Measurements from ENCODE around the gene DOHH.

DOHH gene

GRCh38 chr19:3516675-3517207 lies 16.3 kb upstream of the DOHH start:
- H3K4ac ChIP-seq (ENCODE audit: low read depth, low read length) = peak overlapping the region; percentile 37

GRCh38 chr19:3515891-3516422 lies 15.5 kb upstream of the DOHH start:
- H3K18ac ChIP-seq (ENCODE audit: low read length) = no peak overlapping the region
- H3K23ac ChIP-seq (ENCODE audit: low read length) = no peak overlapping the region
- H3K4ac ChIP-seq (ENCODE audit: low read depth, low read length) = peak overlapping the region; percentile 47
- H3K36me3 ChIP-seq (ENCODE audit: control insufficient read depth in 1 of 2, insufficient read depth in 2 of 2, low read length in 2 of 2) = peaks cover 59 to 63% of the 10 kb centered on the region in 2 experiments
- H3K4me2 ChIP-seq (ENCODE audit: low read length) = no peak overlapping the region
- no peak overlapping the region for H2AFZ ChIP-seq (ENCODE audit: insufficient read depth, low read length, poor library complexity)
- peaks cover 3% of the 10 kb centered on the region for H3K79me1 ChIP-seq (ENCODE audit: low read length)
- H2BK120ac ChIP-seq (ENCODE audit: insufficient read depth, low read length, poor library complexity) = no peak overlapping the region
- no peak overlapping the region for H2BK5ac ChIP-seq (ENCODE audit: low read depth, low read length, poor library complexity)
- H4K12ac ChIP-seq (ENCODE audit: low read depth, low read length) = no peak overlapping the region
- H3K27me3 ChIP-seq (ENCODE audit: insufficient read depth, low read length) = no peaks in the 10 kb centered on the region
- no peak overlapping the region for H4K91ac ChIP-seq (ENCODE audit: low read depth, low read length)
- peaks cover 16 to 29% of the 10 kb centered on the region in 2 experiments for H3K4me1 ChIP-seq (ENCODE audit: control insufficient read depth in 1 of 2, insufficient read depth in 2 of 2, low read length in 2 of 2)
- no peak overlapping the region for H3K14ac ChIP-seq (ENCODE audit: low read length)
- H3K4me3 ChIP-seq (ENCODE audit: low read depth, low read length) = no peak overlapping the region
- no peak overlapping the region for H4K8ac ChIP-seq (ENCODE audit: low read depth, low read length)
- H3K9me3 ChIP-seq (ENCODE audit: insufficient read depth, low read depth, low read length) = peaks cover 3% of the 10 kb centered on the region
- peaks cover 32% of the 10 kb centered on the region for H3K79me2 ChIP-seq (ENCODE audit: control insufficient read depth, insufficient read depth, low read length, poor library complexity)
- WGBS (ENCODE audit: extremely low coverage, insufficient coverage, insufficient read length) = no CpG with 5 or more reads among the region's 15 CpGs
- no peak for DNase-seq
- H3K9ac ChIP-seq (ENCODE audit: low read length) = no peak overlapping the region
- H2AK5ac ChIP-seq (ENCODE audit: low read length) = no peak overlapping the region
- no peak overlapping the region for H2BK12ac ChIP-seq (ENCODE audit: low read length)
- H3K27ac ChIP-seq (ENCODE audit: low read depth, low read length) = no peak overlapping the region

More at GRCh38 chr19:3516675-3517207, 16.3 kb upstream of the DOHH start:
- H2AK5ac ChIP-seq (ENCODE audit: low read length) = no peak overlapping the region
- no peak overlapping the region for H4K12ac ChIP-seq (ENCODE audit: low read depth, low read length)
- DNase-seq = no peak
- H3K14ac ChIP-seq (ENCODE audit: low read length) = no peak overlapping the region
- no peak overlapping the region for H3K27ac ChIP-seq (ENCODE audit: low read depth, low read length)
- H3K4me2 ChIP-seq (ENCODE audit: low read length) = no peak overlapping the region
- no peak overlapping the region for H3K4me3 ChIP-seq (ENCODE audit: low read depth, low read length)
- H3K79me1 ChIP-seq (ENCODE audit: low read length) = peaks cover 4% of the 10 kb centered on the region
- no peak overlapping the region for H4K8ac ChIP-seq (ENCODE audit: low read depth, low read length)
- WGBS (ENCODE audit: extremely low coverage, insufficient coverage, insufficient read length) = no CpG with 5 or more reads among the region's 15 CpGs
- no peak overlapping the region for H2BK120ac ChIP-seq (ENCODE audit: insufficient read depth, low read length, poor library complexity)
- H3K36me3 ChIP-seq (ENCODE audit: control insufficient read depth in 1 of 2, insufficient read depth in 2 of 2, low read length in 2 of 2) = peaks cover 51 to 55% of the 10 kb centered on the region in 2 experiments
- no peak overlapping the region for H3K9ac ChIP-seq (ENCODE audit: low read length)
- peaks cover 26% of the 10 kb centered on the region for H3K79me2 ChIP-seq (ENCODE audit: control insufficient read depth, insufficient read depth, low read length, poor library complexity)
- H4K91ac ChIP-seq (ENCODE audit: low read depth, low read length) = no peak overlapping the region
- no peak overlapping the region for H3K23ac ChIP-seq (ENCODE audit: low read length)
- H2BK12ac ChIP-seq (ENCODE audit: low read length) = no peak overlapping the region
- no peak overlapping the region for H3K18ac ChIP-seq (ENCODE audit: low read length)
- peak overlapping the region; percentile 17 for H2AFZ ChIP-seq (ENCODE audit: insufficient read depth, low read length, poor library complexity)
- H3K27me3 ChIP-seq (ENCODE audit: insufficient read depth, low read length) = no peaks in the 10 kb centered on the region
- H3K4me1 ChIP-seq (ENCODE audit: control insufficient read depth in 1 of 2, insufficient read depth in 2 of 2, low read length in 2 of 2) = peaks cover 20 to 32% of the 10 kb centered on the region in 2 experiments
- peaks cover 3% of the 10 kb centered on the region for H3K9me3 ChIP-seq (ENCODE audit: insufficient read depth, low read depth, low read length)
- no peak overlapping the region for H2BK5ac ChIP-seq (ENCODE audit: low read depth, low read length, poor library complexity)

- Histone ChIP-seq H3K36me3 (ENCODE audit: control insufficient read depth in 1 of 2, insufficient read depth in 2 of 2, low read length in 2 of 2) (peaks cover 68 to 70% of the 10 kb centered on the region in 2 experiments), H2AK5ac (ENCODE audit: low read length) (no peak overlapping the region), H4K12ac (ENCODE audit: low read depth, low read length) (no peak overlapping the region), H3K14ac (ENCODE audit: low read length) (no peak overlapping the region), H3K4me1 (ENCODE audit: control insufficient read depth in 1 of 2, insufficient read depth in 2 of 2, low read length in 2 of 2) (peaks cover 11 to 27% of the 10 kb centered on the region in 2 experiments), H2BK120ac (ENCODE audit: insufficient read depth, low read length, poor library complexity) (no peak overlapping the region), H3K23ac (ENCODE audit: low read length) (no peak overlapping the region), H3K4me2 (ENCODE audit: low read length) (no peak overlapping the region), H2AFZ (ENCODE audit: insufficient read depth, low read length, poor library complexity) (no peak overlapping the region), H3K27me3 (ENCODE audit: insufficient read depth, low read length) (no peaks in the 10 kb centered on the region), H3K4me3 (ENCODE audit: low read depth, low read length) (no peak overlapping the region), H2BK5ac (ENCODE audit: low read depth, low read length, poor library complexity) (no peak overlapping the region), H3K18ac (ENCODE audit: low read length) (no peak overlapping the region), H3K4ac (ENCODE audit: low read depth, low read length) (peak overlapping the region; percentile 53), H3K79me1 (ENCODE audit: low read length) (no peaks in the 10 kb centered on the region), H3K9ac (ENCODE audit: low read length) (no peak overlapping the region), H4K91ac (ENCODE audit: low read depth, low read length) (no peak overlapping the region), H3K9me3 (ENCODE audit: insufficient read depth, low read depth, low read length) (peaks cover 3% of the 10 kb centered on the region), H2BK12ac (ENCODE audit: low read length) (no peak overlapping the region), H3K27ac (ENCODE audit: low read depth, low read length) (no peak overlapping the region), H4K8ac (ENCODE audit: low read depth, low read length) (no peak overlapping the region), H3K79me2 (ENCODE audit: control insufficient read depth, insufficient read depth, low read length, poor library complexity) (peaks cover 39% of the 10 kb centered on the region)
- WGBS (ENCODE audit: extremely low coverage, insufficient coverage, insufficient read length) = no CpG with 5 or more reads among the region's 12 CpGs
- DNase-seq = no peak
Measured at GRCh38 chr19:3514930-3515329, 14.5 kb upstream of the DOHH start.

- Histone ChIP-seq H2AFZ (ENCODE audit: insufficient read depth, low read length, poor library complexity) (no peak overlapping the region), H2AK5ac (ENCODE audit: low read length) (no peak overlapping the region), H3K36me3 (ENCODE audit: control insufficient read depth in 1 of 2, insufficient read depth in 2 of 2, low read length in 2 of 2) (peaks cover 64% of the 10 kb centered on the region in 2 experiments), H2BK5ac (ENCODE audit: low read depth, low read length, poor library complexity) (no peak overlapping the region), H3K79me1 (ENCODE audit: low read length) (peaks cover 9% of the 10 kb centered on the region), H3K4ac (ENCODE audit: low read depth, low read length) (peak overlapping the region; percentile 82), H3K9ac (ENCODE audit: low read length) (peak overlapping the region; percentile 29), H2BK120ac (ENCODE audit: insufficient read depth, low read length, poor library complexity) (no peak overlapping the region), H2BK12ac (ENCODE audit: low read length) (no peak overlapping the region), H4K8ac (ENCODE audit: low read depth, low read length) (no peak overlapping the region), H3K23ac (ENCODE audit: low read length) (no peak overlapping the region), H3K14ac (ENCODE audit: low read length) (no peak overlapping the region), H3K9me3 (ENCODE audit: insufficient read depth, low read depth, low read length) (peaks cover 3% of the 10 kb centered on the region), H3K18ac (ENCODE audit: low read length) (no peak overlapping the region), H3K4me3 (ENCODE audit: low read depth, low read length) (peak overlapping the region; percentile 14), H4K12ac (ENCODE audit: low read depth, low read length) (no peak overlapping the region), H3K79me2 (ENCODE audit: control insufficient read depth, insufficient read depth, low read length, poor library complexity) (peaks cover 45% of the 10 kb centered on the region), H4K91ac (ENCODE audit: low read depth, low read length) (no peak overlapping the region), H3K4me1 (ENCODE audit: control insufficient read depth in 1 of 2, insufficient read depth in 2 of 2, low read length in 2 of 2) (peaks cover 19 to 28% of the 10 kb centered on the region in 2 experiments), H3K27ac (ENCODE audit: low read depth, low read length) (no peak overlapping the region), H3K27me3 (ENCODE audit: insufficient read depth, low read length) (no peaks in the 10 kb centered on the region), H3K4me2 (ENCODE audit: low read length) (no peak overlapping the region)
- no CpG with 5 or more reads among the region's 23 CpGs for WGBS (ENCODE audit: extremely low coverage, insufficient coverage, insufficient read length)
- DNase-seq = no peak
Measured at GRCh38 chr19:3513229-3514140, 13.0 kb upstream of the DOHH start.
